ENCODE results near the gene IFI35.

DNA sequence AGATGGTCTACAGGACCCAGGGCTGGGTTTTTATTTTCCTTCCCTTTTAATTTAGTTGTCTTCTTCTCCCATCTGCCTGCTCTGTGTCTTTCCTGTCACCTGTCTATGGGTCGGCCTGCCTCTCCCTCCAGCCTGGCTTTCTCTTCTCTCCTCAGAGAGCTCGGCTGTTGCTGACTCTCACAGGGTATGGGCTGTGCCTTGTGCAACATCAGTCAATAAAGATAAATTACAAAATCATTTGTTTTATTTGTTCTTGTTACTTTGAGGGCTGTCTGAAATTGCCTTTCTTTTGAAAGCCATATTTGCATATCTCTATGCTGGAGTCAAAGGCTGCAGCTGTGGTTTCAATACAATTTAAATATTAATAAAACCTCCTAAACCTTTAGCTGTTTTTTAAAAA, 34.1 kb downstream of the IFI35 start:
- TF ChIP-seq MEIS1 (CRISPR knock-in tag; IDR thresholded peaks at IDR 0.05; ENCODE audit: borderline replicate concordance) (no peak), ZBTB21 (tag by site-specific recombination; IDR thresholded peaks at IDR 0.05) (no peak), ZNF747 (tag by site-specific recombination; IDR thresholded peaks at IDR 0.05) (no peak), ZNF24 (tag by site-specific recombination; IDR thresholded peaks at IDR 0.05) (no peak), ZNF335 (tag by site-specific recombination; conservative IDR thresholded peaks at IDR 0.05) (no peak), ZBTB17 (tag by site-specific recombination; IDR thresholded peaks at IDR 0.05) (no peak), BCL11B (tag by site-specific recombination; IDR thresholded peaks at IDR 0.05; ENCODE audit: low read depth) (no peak), ZNF274 (IDR thresholded peaks at IDR 0.05; ENCODE audit: low read length) (no peak), ZNF274 (tag by site-specific recombination; IDR thresholded peaks at IDR 0.05; ENCODE audit: borderline replicate concordance) (no peak)
- TF ChIP-seq, protein P1, sequence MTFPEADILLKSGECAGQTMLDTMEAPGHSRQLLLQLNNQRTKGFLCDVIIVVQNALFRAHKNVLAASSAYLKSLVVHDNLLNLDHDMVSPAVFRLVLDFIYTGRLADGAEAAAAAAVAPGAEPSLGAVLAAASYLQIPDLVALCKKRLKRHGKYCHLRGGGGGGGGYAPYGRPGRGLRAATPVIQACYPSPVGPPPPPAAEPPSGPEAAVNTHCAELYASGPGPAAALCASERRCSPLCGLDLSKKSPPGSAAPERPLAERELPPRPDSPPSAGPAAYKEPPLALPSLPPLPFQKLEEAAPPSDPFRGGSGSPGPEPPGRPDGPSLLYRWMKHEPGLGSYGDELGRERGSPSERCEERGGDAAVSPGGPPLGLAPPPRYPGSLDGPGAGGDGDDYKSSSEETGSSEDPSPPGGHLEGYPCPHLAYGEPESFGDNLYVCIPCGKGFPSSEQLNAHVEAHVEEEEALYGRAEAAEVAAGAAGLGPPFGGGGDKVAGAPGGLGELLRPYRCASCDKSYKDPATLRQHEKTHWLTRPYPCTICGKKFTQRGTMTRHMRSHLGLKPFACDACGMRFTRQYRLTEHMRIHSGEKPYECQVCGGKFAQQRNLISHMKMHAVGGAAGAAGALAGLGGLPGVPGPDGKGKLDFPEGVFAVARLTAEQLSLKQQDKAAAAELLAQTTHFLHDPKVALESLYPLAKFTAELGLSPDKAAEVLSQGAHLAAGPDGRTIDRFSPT (tag by site-specific recombination; IDR thresholded peaks at IDR 0.05) = no peak
- TF ChIP-seq, protein P2, sequence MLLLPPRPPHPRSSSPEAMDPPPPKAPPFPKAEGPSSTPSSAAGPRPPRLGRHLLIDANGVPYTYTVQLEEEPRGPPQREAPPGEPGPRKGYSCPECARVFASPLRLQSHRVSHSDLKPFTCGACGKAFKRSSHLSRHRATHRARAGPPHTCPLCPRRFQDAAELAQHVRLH (tag by site-specific recombination; IDR thresholded peaks at IDR 0.05) = no peak
- TF ChIP-seq, protein P3, sequence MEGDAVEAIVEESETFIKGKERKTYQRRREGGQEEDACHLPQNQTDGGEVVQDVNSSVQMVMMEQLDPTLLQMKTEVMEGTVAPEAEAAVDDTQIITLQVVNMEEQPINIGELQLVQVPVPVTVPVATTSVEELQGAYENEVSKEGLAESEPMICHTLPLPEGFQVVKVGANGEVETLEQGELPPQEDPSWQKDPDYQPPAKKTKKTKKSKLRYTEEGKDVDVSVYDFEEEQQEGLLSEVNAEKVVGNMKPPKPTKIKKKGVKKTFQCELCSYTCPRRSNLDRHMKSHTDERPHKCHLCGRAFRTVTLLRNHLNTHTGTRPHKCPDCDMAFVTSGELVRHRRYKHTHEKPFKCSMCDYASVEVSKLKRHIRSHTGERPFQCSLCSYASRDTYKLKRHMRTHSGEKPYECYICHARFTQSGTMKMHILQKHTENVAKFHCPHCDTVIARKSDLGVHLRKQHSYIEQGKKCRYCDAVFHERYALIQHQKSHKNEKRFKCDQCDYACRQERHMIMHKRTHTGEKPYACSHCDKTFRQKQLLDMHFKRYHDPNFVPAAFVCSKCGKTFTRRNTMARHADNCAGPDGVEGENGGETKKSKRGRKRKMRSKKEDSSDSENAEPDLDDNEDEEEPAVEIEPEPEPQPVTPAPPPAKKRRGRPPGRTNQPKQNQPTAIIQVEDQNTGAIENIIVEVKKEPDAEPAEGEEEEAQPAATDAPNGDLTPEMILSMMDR (tag by site-specific recombination; IDR thresholded peaks at IDR 0.05) = no peak
- TF ChIP-seq, protein P4, sequence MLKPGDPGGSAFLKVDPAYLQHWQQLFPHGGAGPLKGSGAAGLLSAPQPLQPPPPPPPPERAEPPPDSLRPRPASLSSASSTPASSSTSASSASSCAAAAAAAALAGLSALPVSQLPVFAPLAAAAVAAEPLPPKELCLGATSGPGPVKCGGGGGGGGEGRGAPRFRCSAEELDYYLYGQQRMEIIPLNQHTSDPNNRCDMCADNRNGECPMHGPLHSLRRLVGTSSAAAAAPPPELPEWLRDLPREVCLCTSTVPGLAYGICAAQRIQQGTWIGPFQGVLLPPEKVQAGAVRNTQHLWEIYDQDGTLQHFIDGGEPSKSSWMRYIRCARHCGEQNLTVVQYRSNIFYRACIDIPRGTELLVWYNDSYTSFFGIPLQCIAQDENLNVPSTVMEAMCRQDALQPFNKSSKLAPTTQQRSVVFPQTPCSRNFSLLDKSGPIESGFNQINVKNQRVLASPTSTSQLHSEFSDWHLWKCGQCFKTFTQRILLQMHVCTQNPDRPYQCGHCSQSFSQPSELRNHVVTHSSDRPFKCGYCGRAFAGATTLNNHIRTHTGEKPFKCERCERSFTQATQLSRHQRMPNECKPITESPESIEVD (tag by site-specific recombination; IDR thresholded peaks at IDR 0.05) = no peak

All from HEK293 (cell line).